GM19023 (cell line): ENCODE measurements around the gene ATG7.

ENCODE experiments used
- ATAC-seq: cut with Tn5 transposase; IDR thresholded peaks from one replicate; pipeline ENCODE4 v1.9.1; 2021; ENCODE audit warnings: mild to moderate bottlenecking, moderate library complexity; ENCODE audit not compliant: unreplicated experiment

Gene ATG7

DNA sequence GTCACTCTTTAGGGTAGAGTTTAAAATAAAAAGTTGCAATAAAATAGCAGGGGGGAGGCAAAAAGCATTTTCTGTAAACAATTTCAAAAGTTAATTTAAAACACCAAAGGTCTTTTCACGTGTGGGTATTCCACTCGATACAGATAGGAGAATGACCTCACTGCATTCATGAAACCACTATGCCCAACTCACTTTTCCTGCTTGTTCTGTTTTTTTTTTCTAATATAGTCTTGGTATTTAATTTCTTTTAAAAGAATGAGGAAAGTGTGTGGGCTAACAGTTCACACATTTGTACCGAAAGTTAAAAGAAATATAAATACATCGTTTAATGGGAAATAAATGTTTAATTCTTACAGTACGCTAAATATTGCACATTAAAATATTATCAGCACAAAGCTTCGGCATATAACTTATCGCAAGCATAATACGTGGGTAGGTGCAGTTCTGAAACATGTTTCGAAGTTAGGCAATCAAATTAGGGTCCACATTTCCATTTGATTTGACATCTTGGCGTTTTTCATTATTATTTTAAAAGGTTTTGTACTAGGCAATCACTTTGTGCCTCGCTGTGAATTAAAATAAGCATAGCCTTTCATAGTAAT, 330.1 kb downstream of the ATG7 start:
- no peak for ATAC-seq

DNA sequence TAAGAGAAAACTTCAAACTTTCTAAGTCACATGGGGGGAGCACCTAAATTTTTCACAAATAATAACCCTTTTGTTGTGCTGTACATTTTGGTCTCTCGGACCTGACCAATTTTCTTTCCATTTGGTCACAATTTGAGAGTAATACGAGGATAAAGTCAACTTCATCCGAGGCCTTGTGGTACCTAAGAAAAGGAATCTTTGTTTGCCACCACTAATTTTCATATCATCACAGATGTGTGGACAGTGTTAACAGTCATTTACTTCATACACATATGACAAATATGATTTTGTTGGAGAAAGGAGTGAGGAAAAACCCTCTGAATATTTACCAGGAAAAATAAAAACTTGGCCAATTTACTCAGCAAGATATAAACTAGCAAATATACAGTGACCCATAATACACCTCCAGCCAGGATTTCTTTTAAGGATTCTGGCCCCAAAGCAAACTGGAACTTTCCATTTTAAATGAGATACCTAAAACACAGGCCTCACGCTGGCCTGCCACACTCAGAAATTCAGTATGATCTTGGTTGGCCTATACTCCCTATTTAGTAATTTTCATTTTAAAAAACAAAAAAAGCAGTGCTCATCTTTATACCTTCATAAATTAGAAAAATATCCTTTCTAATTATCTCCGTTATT, 330.8 kb downstream of the ATG7 start:
- ATAC-seq: no peak

DNA sequence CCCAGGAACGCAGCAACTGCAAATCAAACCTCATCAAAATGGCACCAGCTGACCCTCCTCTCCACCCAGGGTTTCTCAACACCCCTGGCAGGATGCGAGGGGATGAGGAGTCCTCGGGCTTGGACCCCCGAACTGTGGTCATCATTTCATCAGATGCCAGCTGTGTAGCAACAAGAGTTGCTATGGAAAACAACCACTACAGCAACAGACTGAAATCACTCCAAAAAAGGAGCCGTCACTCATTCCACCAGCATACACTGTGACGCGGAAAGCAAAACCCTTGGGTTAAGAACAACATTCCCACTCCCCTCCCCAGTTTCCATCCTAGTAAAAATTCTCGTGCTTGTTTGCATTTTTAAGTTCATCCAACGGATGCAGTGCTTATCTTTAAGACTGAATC, 331.4 kb downstream of the ATG7 start:
- no peak for ATAC-seq

GRCh38 chr3:11604139-11604892, 332.1 kb downstream of the ATG7 start:
- no peak for ATAC-seq

DNA sequence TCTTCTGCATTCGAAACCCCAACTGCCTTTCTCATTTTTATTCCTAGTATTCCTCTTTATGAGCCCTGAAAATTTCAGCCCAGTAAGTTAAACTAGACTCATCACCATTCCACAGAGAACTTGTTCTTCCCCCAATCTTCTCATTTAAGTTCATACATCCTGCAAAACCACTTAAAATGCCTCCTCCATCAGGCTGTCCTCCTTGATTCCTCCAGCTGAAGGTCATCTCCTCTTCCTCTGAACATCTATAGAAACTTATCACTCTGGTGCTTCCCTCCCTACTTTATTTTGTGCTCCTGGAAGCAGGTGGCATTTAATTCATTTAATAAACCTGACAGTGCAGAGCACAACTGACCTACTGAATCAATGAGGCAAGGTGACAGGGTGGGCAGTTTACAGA, 333.2 kb downstream of the ATG7 start:
- ATAC-seq: no peak

DNA sequence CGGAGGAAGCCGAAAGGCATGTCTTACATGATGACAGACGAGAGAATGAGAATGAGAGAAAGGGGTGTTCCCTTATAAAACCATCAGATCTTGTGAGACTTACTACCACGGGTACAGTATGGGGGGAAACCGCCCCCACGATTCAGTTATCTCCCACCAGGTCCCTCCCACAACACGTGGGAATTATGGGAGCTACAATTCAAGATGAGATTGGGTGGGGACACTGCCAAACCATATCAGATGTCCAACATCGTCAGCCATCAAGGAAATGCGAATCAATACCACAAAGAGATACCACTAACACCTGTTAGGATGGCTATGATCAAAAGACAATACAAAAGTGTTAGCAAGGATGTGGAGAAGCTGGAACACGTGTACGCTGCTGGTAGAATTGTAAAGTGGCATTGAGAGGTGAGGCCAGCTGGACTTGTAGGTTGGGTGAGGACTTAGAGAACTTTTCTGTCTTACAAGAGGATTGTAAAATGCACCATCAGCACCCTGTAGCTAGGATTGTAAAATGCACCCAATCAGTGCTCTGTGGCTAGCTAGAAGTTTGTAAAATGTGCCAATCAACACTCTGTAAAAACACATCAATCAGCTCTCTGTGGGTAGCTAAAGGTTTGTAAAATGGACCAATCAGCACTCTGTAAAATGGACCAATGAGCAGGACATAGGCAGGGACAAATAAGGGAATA, 334.0 kb downstream of the ATG7 start:
- no peak for ATAC-seq

DNA sequence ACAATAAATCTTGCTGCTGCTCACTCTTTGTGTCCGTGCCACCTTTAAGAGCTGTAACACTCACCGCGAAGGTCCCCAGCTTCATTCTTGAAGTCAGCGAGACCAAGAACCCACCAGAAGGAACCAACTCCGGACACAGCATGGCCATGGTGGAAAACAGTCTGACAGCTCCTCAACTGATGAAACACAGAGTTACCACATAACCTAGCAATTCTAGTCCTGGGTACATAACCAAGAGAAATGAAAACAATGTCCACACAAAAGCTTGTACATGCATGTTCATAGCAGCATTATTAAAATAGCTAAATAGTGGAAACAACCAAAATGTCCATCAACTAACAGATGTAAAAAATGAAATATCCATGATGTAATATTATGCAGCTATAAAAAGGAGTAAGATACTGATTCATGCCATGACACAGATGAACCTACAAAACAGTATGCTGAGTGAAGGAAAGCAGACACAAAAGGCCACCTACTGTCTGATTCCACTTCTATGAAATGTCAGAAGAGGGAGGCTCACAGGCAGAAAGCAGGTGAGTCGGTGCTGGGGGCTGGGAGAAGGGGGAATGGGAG, 334.8 kb downstream of the ATG7 start:
- ATAC-seq: no peak
